GM18502 (cell line): Measurements from ENCODE around the gene ATP2C2.
"Not testable (repeated sequence)": the region's sequence is repeated elsewhere in the genome, so short reads cannot be mapped to it uniquely, and the experiment has no call there.

Experiments used
- ATAC-seq: cut with Tn5 transposase; IDR thresholded peaks from one replicate; pipeline ENCODE4 v1.9.1; 2021; ENCODE audit warnings: mild to moderate bottlenecking; ENCODE audit not compliant: unreplicated experiment, poor library complexity

Gene ATP2C2

GRCh38 chr16:84413244-84414004 is 45.1 kb downstream of the ATP2C2 start:
- no peak for ATAC-seq

- no peak for ATAC-seq
Measured at GRCh38 chr16:84414789-84415326, 46.5 kb downstream of the ATP2C2 start.

GRCh38 chr16:84416407-84417321 is 48.3 kb downstream of the ATP2C2 start:
- no peak for ATAC-seq

GRCh38 chr16:84418056-84418849 is 49.9 kb downstream of the ATP2C2 start:
- no peak for ATAC-seq

GRCh38 chr16:84419730-84420129 is 51.4 kb downstream of the ATP2C2 start:
- ATAC-seq = no peak

GRCh38 chr16:84420556-84420955 is 52.2 kb downstream of the ATP2C2 start:
- not testable (repeated sequence) for ATAC-seq

- ATAC-seq = no peak
Measured at GRCh38 chr16:84421081-84421937, 53.0 kb downstream of the ATP2C2 start.

- ATAC-seq = no peak
Measured at GRCh38 chr16:84421938-84422220, 53.5 kb downstream of the ATP2C2 start.

- ATAC-seq = no peak
Measured at GRCh38 chr16:84423416-84423837, 55.1 kb downstream of the ATP2C2 start.

GRCh38 chr16:84425696-84426095 is 57.4 kb downstream of the ATP2C2 start:
- ATAC-seq = no peak

- no peak for ATAC-seq
Measured at GRCh38 chr16:84426804-84427203, 58.5 kb downstream of the ATP2C2 start.

GRCh38 chr16:84427553-84427952 is 59.2 kb downstream of the ATP2C2 start:
- ATAC-seq = no peak

GRCh38 chr16:84430860-84431259 is 62.5 kb downstream of the ATP2C2 start:
- no peak for ATAC-seq

- no peak for ATAC-seq
Measured at GRCh38 chr16:84434800-84435199, 66.5 kb downstream of the ATP2C2 start.

GRCh38 chr16:84436196-84436595 is 67.9 kb downstream of the ATP2C2 start:
- ATAC-seq = no peak

- no peak for ATAC-seq
Measured at GRCh38 chr16:84438971-84439696, 70.8 kb downstream of the ATP2C2 start.

GRCh38 chr16:84442416-84443145 is 74.2 kb downstream of the ATP2C2 start:
- no peak for ATAC-seq

GRCh38 chr16:84443166-84443802 is 74.9 kb downstream of the ATP2C2 start:
- no peak for ATAC-seq
